Keratinocyte (primary cell): ENCODE data around the gene FRMPD4. TPM values are rescaled to one million over a fixed set of nuclear protein-coding genes. Genes with fewer than 3 reads are reported as not detected.
A peak's percentile ranks its signal among the peaks of the same experiment; 100 is the strongest.

Experiments used
- DNase-seq: peaks from one replicate; pipeline ENCODE4 v3.0.0-alpha.2; 2011; ENCODE audit warnings: low read depth, missing footprints, low spot score
- FAIRE-seq: peaks from 2 replicates; lab custom pipeline; 2011; peaks lifted over from hg19 to GRCh38; lab: Jason Lieb, UNC
- H2AFZ ChIP-seq: 2 replicates; pipeline ENCODE4 v1.6.0; 2012; ENCODE audit warnings: low read length, control low read depth, inconsistent platforms; ENCODE audit not compliant: control insufficient read depth
- H3K27ac ChIP-seq: 2 replicates; pipeline ENCODE4 v1.5.1; 2011; ENCODE audit warnings: low read length; ENCODE audit not compliant: control insufficient read depth, insufficient read depth
- H3K27me3 ChIP-seq: 3 replicates; pipeline ENCODE4 v1.6.0; 2011; ENCODE audit warnings: low read length; ENCODE audit not compliant: control insufficient read depth, insufficient read depth; ENCODE audit errors: extremely low read depth
- H3K36me3 ChIP-seq, 2 experiments: 2 replicates in 1 of 2; 3 replicates in 1 of 2; pipeline ENCODE4 v1.5.1; 2011; ENCODE audit warnings: low read length in 2 of 2, mild to moderate bottlenecking in 1 of 2; ENCODE audit not compliant: control insufficient read depth in 2 of 2, insufficient read depth in 2 of 2; ENCODE audit errors: extremely low read depth in 1 of 2
- H3K4me1 ChIP-seq: 3 replicates; pipeline ENCODE4 v1.5.1; 2011; ENCODE audit warnings: low read length; ENCODE audit not compliant: control insufficient read depth, insufficient read depth; ENCODE audit errors: extremely low read depth
- H3K4me2 ChIP-seq: 3 replicates; pipeline ENCODE4 v1.6.0; 2011; ENCODE audit warnings: low read depth, low read length; ENCODE audit not compliant: control insufficient read depth, insufficient read depth; ENCODE audit errors: extremely low read depth
- H3K4me3 ChIP-seq, 3 experiments: fragments of 200-600 bp in 1 of 3; sonication (generic) in 1 of 3; 2 replicates in 2 of 3; 3 replicates in 1 of 3; pipeline ENCODE4 v1.5.1; 2011 to 2016; ENCODE audit warnings: low read length in 3 of 3, mild to moderate bottlenecking in 3 of 3, control low read depth in 2 of 3, inconsistent platforms in 1 of 3, low read depth in 1 of 3, mixed read lengths in 1 of 3, mixed run types in 1 of 3, moderate library complexity in 1 of 3; ENCODE audit not compliant: control insufficient read depth in 2 of 3, insufficient read depth in 2 of 3; ENCODE audit errors: extremely low read depth in 1 of 3
- H3K79me2 ChIP-seq: 2 replicates; pipeline ENCODE4 v1.6.0; 2012; ENCODE audit warnings: low read length; ENCODE audit not compliant: control insufficient read depth, insufficient read depth
- H3K9ac ChIP-seq: 3 replicates; pipeline ENCODE4 v1.6.0; 2011; ENCODE audit warnings: low read length; ENCODE audit not compliant: control insufficient read depth, insufficient read depth; ENCODE audit errors: extremely low read depth
- H3K9me1 ChIP-seq: 3 replicates; pipeline ENCODE4 v1.6.0; 2011; ENCODE audit warnings: low read length; ENCODE audit not compliant: control insufficient read depth, insufficient read depth; ENCODE audit errors: extremely low read depth
- H3K9me3 ChIP-seq: 2 replicates; pipeline ENCODE4 v1.5.1; 2012; ENCODE audit warnings: low read depth, low read length; ENCODE audit not compliant: control insufficient read depth
- H4K20me1 ChIP-seq: 3 replicates; pipeline ENCODE4 v1.6.0; 2011; ENCODE audit warnings: low read length; ENCODE audit not compliant: control insufficient read depth, insufficient read depth; ENCODE audit errors: extremely low read depth
- CTCF ChIP-seq, 3 experiments: IDR thresholded peaks in 1 of 3; conservative IDR thresholded peaks in 1 of 3; optimal IDR thresholded peaks in 1 of 3; 2 replicates in 2 of 3; 3 replicates in 1 of 3; pipeline versions ENCODE3 to v1.5.1; 2011; ENCODE audit warnings: low read length in 3 of 3, mild to moderate bottlenecking in 3 of 3, moderate library complexity in 2 of 3, control low read depth in 1 of 3, inconsistent platforms in 1 of 3; ENCODE audit not compliant: insufficient read depth in 2 of 3; ENCODE audit errors: extremely low read depth in 1 of 3
- EZH2 ChIP-seq: IDR thresholded peaks from one replicate; pipeline ENCODE4 v1.6.1; 2012; ENCODE audit warnings: inconsistent platforms, mild to moderate bottlenecking, low read length, moderate library complexity
- dilution Hi-C: fragments of 300-500 bp; cut with MboI; formaldehyde crosslinking; loops from one replicate; pipeline ENCODE4 v1.7.0; 2020; ENCODE audit warnings: low sequenced_read_pairs; ENCODE audit not compliant: extremely low pct_ligation_motif_present
- polyA plus RNA-seq, 5 experiments: library from polyadenylated mRNA; depleted of rRNA in 3 of 5; stranded (reverse) in 3 of 5; stranded (forward) in 1 of 5; unstranded in 1 of 5; fragments of >200 nt; gene quantifications; 1 replicate in 1 of 5; 2 replicates in 3 of 5; 3 replicates in 1 of 5; pipeline versions ENCODE4 v1.2.1 to v1.2.3, GENCODE V29; 2011 to 2012; ENCODE audit warnings: missing spikeins in 2 of 5, low read depth in 1 of 5, low replicate concordance in 1 of 5

FRMPD4 gene
- polyA plus RNA-seq, 1 donor (not counting 4 experiments of a cell fraction or from before 2014, with no cell fraction given) = 0.05 TPM

- TF ChIP-seq CTCF (optimal IDR thresholded peaks at IDR 0.05 in 1 of 3, IDR thresholded peaks at IDR 0.05 in 1 of 3, conservative IDR thresholded peaks at IDR 0.05 in 1 of 3; ENCODE audit: extremely low read depth in 1 of 3, insufficient read depth in 2 of 3, low read length in 3 of 3) = no peak
- no peak for TF ChIP-seq EZH2
- Histone ChIP-seq H3K36me3 (no peaks in the 10 kb centered on the region), H3K27ac (no peak overlapping the region), H3K4me1 (no peaks in the 10 kb centered on the region), H3K79me2 (no peaks in the 10 kb centered on the region), H3K9me3 (no peaks in the 10 kb centered on the region), H3K9ac (no peak overlapping the region), H3K27me3 (no peaks in the 10 kb centered on the region), H2AFZ (no peak overlapping the region), H3K4me3 (no peak overlapping the region), H3K4me2 (no peak overlapping the region), H3K9me1 (no peaks in the 10 kb centered on the region), H4K20me1 (no peaks in the 10 kb centered on the region)
- dilution Hi-C loops = no loop called here
- DNase-seq (no peak), FAIRE-seq (no peak)
Measured at GRCh38 chrX:12704706-12705105, 566.4 kb downstream of the FRMPD4 start.

- no peak overlapping the region for H3K9ac ChIP-seq
- H2AFZ ChIP-seq = no peak overlapping the region
- no peaks in the 10 kb centered on the region for H3K9me3 ChIP-seq
- no peak for TF ChIP-seq EZH2
- TF ChIP-seq CTCF (optimal IDR thresholded peaks at IDR 0.05 in 1 of 3, IDR thresholded peaks at IDR 0.05 in 1 of 3, conservative IDR thresholded peaks at IDR 0.05 in 1 of 3; ENCODE audit: extremely low read depth in 1 of 3, insufficient read depth in 2 of 3, low read length in 3 of 3) = peak in 1 of 3 experiments; percentile 43
- no peak for FAIRE-seq
- H3K4me3 ChIP-seq = no peak overlapping the region
- no peaks in the 10 kb centered on the region for H3K4me1 ChIP-seq
- H3K36me3 ChIP-seq = no peaks in the 10 kb centered on the region
- no peak overlapping the region for H3K4me2 ChIP-seq
- no peak overlapping the region for H3K27ac ChIP-seq
- no peaks in the 10 kb centered on the region for H3K9me1 ChIP-seq
- dilution Hi-C loops = no loop called here
- no peaks in the 10 kb centered on the region for H3K79me2 ChIP-seq
- H3K27me3 ChIP-seq = no peaks in the 10 kb centered on the region
- no peak for DNase-seq
- no peaks in the 10 kb centered on the region for H4K20me1 ChIP-seq
Measured at GRCh38 chrX:12709047-12709446, 570.8 kb downstream of the FRMPD4 start.
